GM12864 (cell line): Measurements from ENCODE around the gene CSGALNACT2.
A peak's percentile ranks its signal among the peaks of the same experiment; 100 is the strongest.
"Not testable (repeated sequence)": the region's sequence is repeated elsewhere in the genome, so short reads cannot be mapped to it uniquely, and the experiment has no call there.

Experiments
- DNase-seq: peaks from one replicate; pipeline ENCODE4 v3.0.0-alpha.2; 2011; ENCODE audit warnings: low read depth
- H3K4me3 ChIP-seq: 2 replicates; pipeline ENCODE4 v1.5.1; 2011; ENCODE audit warnings: mild to moderate bottlenecking, low read depth, low read length, control low read depth
- CTCF ChIP-seq: IDR thresholded peaks from 2 replicates; pipeline ENCODE4 v1.5.1; 2011; ENCODE audit warnings: low read depth, mild to moderate bottlenecking, moderate library complexity, low read length, control low read depth, inconsistent platforms; ENCODE audit errors: missing control alignments

The CSGALNACT2 gene

GRCh38 chr10:43094085-43094484, 44.2 kb upstream of the CSGALNACT2 start:
- no peak for DNase-seq
- no peak overlapping the region for H3K4me3 ChIP-seq
- TF ChIP-seq CTCF = no peak

GRCh38 chr10:43099339-43099738, 38.9 kb upstream of the CSGALNACT2 start:
- DNase-seq, H3K4me3 ChIP-seq: not testable (repeated sequence)

- no peak for DNase-seq
Observed at GRCh38 chr10:43099928-43100327, 38.3 kb upstream of the CSGALNACT2 start.

GRCh38 chr10:43100366-43100765, 37.9 kb upstream of the CSGALNACT2 start:
- no peak overlapping the region for H3K4me3 ChIP-seq
- no peak for DNase-seq
- no peak for TF ChIP-seq CTCF

More at GRCh38 chr10:43099928-43100327, 38.3 kb upstream of the CSGALNACT2 start:
- no peak overlapping the region for H3K4me3 ChIP-seq
- TF ChIP-seq CTCF = no peak

GRCh38 chr10:43102063-43102828, 36.0 kb upstream of the CSGALNACT2 start:
- DNase-seq = no peak
- TF ChIP-seq CTCF = no peak

GRCh38 chr10:43105102-43105955, 32.9 kb upstream of the CSGALNACT2 start:
- DNase-seq = no peak
- TF ChIP-seq CTCF = peak; percentile 96
- peak overlapping the region; percentile 50 for H3K4me3 ChIP-seq

More at GRCh38 chr10:43102063-43102828, 36.0 kb upstream of the CSGALNACT2 start:
- H3K4me3 ChIP-seq = no peak overlapping the region

- no peak overlapping the region for H3K4me3 ChIP-seq
- DNase-seq = no peak
- no peak for TF ChIP-seq CTCF
Observed at GRCh38 chr10:43105956-43106229, 32.4 kb upstream of the CSGALNACT2 start.
